ENCODE measurements around the gene HES2. TPM values are rescaled to one million over a fixed set of nuclear protein-coding genes. Genes with fewer than 3 reads are reported as not detected.
A peak's percentile ranks its signal among the peaks of the same experiment; 100 is the strongest.

The HES2 gene
- total RNA-seq, 1 donor from 2014 or later, result 5.9 TPM

DNA sequence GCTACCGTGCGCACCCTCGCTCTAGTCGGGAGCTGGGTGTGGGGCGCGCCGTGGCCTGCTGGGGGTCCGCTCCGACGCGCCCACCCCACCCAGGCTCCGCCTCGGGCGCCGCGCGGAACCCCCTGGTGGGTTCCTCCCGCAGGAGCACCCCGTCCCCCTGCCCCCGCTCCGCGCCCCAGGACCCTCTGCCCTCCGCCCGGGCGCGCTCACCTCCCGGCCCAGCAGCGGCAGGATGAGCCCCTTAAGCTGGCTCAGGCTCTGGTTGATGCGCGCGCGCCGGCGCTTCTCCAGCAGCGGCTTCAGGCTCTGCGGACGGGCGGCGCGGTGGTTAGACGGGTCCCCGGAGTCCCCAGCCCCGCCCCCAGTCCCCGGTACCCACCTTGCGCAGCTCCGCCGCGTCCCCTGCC, 319 bp downstream of the HES2 start:
- no peak overlapping the region for H3K27ac Mint-ChIP-seq

DNA sequence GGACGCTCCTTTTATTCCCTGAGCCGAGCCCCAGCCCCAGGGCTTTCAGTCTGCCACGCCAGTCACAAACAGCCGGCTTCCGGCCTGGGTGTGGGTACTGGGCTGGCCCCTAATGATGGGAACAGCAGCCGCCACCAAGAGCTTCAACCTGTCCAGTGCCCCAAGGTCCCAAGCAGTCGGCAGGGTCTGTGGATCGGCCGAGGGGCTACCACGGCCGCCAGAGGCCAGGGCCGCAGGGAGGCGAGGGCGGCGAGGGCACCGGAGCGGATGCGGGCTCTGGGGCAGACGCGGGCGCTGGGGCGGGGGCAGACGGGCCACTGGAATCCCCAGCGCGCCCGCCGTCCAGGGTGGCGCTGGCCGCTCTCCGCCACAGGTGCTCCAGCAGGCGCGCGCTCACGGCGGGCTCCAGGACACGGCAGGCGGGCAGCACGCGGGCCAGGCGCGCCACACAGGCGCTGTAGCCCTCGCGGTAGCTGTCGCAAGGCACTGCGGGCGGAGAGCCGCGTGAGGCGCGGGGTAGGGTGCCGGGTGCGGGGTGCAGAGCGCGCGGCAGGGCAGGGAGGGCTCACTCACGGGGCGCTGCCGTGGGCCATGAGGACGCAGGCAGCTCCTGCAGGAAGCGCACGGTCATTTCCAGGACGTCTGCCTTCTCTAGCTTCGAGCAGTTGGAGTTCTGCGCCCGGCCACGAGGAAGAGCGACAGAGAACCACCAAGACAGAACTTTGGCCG, 887 bp downstream of the HES2 start:
- Mint-ChIP-seq H3K4me1 (ENCODE audit: unreplicated experiment) (peaks cover 9% of the 10 kb centered on the region), H3K4me3 (peak overlapping the region; percentile 81), H3K27me3 (peaks cover 87% of the 10 kb centered on the region), H3K9me3 (no peaks in the 10 kb centered on the region), H3K36me3 (no peaks in the 10 kb centered on the region), H3K27ac (no peak overlapping the region)
- DNase-seq (ENCODE audit: extremely low spot score, unreplicated experiment), result no peak
- TF ChIP-seq, protein P1, sequence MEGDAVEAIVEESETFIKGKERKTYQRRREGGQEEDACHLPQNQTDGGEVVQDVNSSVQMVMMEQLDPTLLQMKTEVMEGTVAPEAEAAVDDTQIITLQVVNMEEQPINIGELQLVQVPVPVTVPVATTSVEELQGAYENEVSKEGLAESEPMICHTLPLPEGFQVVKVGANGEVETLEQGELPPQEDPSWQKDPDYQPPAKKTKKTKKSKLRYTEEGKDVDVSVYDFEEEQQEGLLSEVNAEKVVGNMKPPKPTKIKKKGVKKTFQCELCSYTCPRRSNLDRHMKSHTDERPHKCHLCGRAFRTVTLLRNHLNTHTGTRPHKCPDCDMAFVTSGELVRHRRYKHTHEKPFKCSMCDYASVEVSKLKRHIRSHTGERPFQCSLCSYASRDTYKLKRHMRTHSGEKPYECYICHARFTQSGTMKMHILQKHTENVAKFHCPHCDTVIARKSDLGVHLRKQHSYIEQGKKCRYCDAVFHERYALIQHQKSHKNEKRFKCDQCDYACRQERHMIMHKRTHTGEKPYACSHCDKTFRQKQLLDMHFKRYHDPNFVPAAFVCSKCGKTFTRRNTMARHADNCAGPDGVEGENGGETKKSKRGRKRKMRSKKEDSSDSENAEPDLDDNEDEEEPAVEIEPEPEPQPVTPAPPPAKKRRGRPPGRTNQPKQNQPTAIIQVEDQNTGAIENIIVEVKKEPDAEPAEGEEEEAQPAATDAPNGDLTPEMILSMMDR (conservative IDR thresholded peaks at IDR 0.05), result no peak

More for the DNA sequence above, 319 bp downstream of the HES2 start:
- Mint-ChIP-seq H3K9me3 (no peaks in the 10 kb centered on the region), H3K4me1 (ENCODE audit: unreplicated experiment) (peaks cover 6% of the 10 kb centered on the region), H3K27me3 (peaks cover 89% of the 10 kb centered on the region), H3K4me3 (peak overlapping the region; percentile 81), H3K36me3 (no peaks in the 10 kb centered on the region)
- TF ChIP-seq, protein P1 (conservative IDR thresholded peaks at IDR 0.05), result no peak
- no peak for DNase-seq (ENCODE audit: extremely low spot score, unreplicated experiment)

DNA sequence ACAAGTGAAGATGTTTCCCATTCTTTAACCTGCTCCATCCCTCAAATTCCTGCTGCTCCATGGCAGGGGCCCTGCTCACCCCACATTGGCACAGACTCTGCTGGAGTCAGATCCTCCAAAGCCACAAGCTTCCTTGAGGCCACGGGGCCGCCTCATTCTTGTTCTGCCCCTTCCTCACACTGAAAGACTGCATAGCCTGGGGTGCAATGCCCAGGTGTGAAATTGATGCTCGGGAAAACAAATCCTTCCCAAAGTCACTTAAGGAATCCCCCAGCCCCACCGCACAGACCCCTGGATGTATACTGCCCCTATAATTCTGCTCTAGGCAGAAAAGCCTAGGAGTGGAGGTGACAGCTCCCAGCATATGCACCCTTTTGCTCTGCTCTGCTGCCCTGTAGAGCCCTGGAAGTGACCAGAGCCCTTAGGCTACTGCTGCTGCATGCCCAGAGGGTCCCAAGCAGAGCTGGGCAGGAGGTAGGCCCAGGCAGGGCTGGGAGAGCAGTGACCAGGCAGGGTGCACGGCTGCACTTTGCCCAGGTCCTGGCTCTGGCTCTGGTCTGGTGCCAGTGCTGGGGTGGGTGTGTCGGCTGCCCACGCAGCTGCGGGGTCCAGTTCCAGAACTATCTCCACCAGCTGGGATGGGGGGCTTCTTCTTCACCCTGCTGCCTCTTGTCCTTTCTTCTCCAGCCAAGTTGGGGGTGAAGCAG, 1.6 kb downstream of the HES2 start:
- peaks cover 9% of the 10 kb centered on the region for H3K4me1 Mint-ChIP-seq (ENCODE audit: unreplicated experiment)
- peaks cover 83% of the 10 kb centered on the region for H3K27me3 Mint-ChIP-seq
- peak overlapping the region; percentile 49 for H3K4me3 Mint-ChIP-seq
- TF ChIP-seq, protein P1 (conservative IDR thresholded peaks at IDR 0.05), result no peak
- H3K36me3 Mint-ChIP-seq, result no peaks in the 10 kb centered on the region
- DNase-seq (ENCODE audit: extremely low spot score, unreplicated experiment), result no peak
- H3K9me3 Mint-ChIP-seq, result no peaks in the 10 kb centered on the region
- H3K27ac Mint-ChIP-seq, result no peak overlapping the region

DNA sequence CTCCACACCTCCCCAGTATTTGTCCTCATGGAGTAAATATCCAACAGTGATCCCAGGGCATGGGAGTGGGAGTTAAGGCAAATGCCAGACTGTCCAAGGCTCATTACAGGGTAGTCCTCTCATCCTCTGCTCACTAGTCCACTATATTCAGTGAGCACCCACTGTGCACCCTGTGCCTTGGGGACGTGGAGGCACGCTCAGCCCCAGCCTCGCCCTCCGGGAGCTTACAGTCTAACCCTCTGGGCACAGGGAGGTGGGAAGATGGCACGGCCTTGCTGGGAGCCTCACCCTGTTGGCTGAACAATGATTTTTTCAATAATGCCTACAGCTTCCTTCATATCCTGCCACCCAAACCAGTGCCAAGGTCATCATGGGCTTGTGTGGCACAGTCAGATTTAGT, 2.8 kb downstream of the HES2 start:
- H3K4me1 Mint-ChIP-seq (ENCODE audit: unreplicated experiment), result peaks cover 13% of the 10 kb centered on the region
- H3K36me3 Mint-ChIP-seq, result no peaks in the 10 kb centered on the region
- H3K4me3 Mint-ChIP-seq, result no peak overlapping the region
- no peak for DNase-seq (ENCODE audit: extremely low spot score, unreplicated experiment)
- peak overlapping the region; percentile 99 for H3K27ac Mint-ChIP-seq
- TF ChIP-seq, protein P1 (conservative IDR thresholded peaks at IDR 0.05), result no peak
- H3K27me3 Mint-ChIP-seq, result peaks cover 76% of the 10 kb centered on the region
- H3K9me3 Mint-ChIP-seq, result no peaks in the 10 kb centered on the region

DNA sequence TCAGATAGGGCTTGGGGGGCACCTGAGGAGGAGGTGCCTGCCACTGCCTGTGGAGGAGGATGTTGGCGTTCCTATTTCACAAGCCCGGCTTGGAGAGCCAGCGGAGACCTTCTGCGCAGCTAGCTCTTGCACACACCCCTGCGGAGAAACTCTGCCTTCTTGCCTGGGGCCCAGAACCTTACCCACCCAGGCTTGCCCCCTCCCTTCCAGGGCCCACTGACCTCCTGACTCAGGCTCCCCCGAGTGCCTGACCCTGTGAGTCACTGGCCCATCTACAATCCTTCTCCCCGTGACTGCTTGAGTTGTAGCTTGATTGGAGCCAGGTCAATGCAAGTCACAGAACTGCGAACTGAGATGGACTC, 3.4 kb downstream of the HES2 start:
- DNase-seq (ENCODE audit: extremely low spot score, unreplicated experiment), result no peak
- Mint-ChIP-seq H3K4me1 (ENCODE audit: unreplicated experiment) (peaks cover 13% of the 10 kb centered on the region), H3K4me3 (no peak overlapping the region), H3K36me3 (no peaks in the 10 kb centered on the region), H3K27ac (peak overlapping the region; percentile 99), H3K27me3 (peaks cover 72% of the 10 kb centered on the region), H3K9me3 (no peaks in the 10 kb centered on the region)
- TF ChIP-seq, protein P1 (conservative IDR thresholded peaks at IDR 0.05), result no peak

Data from type B pancreatic cell (in vitro differentiated cells).